A673 (cell line): Measurements from ENCODE around the gene BBS4.
"Not testable (repeated sequence)": the region's sequence is repeated elsewhere in the genome, so short reads cannot be mapped to it uniquely, and the experiment has no call there.

Experiments
- CTCF ChIP-seq: fragments of 300-800, 200-600 bp; sonication (generic); conservative IDR thresholded peaks from 2 replicates; pipeline ENCODE4 v1.5.1; 2017; ENCODE audit warnings: low read depth, mild to moderate bottlenecking, antibody characterized with exemption, low read length, moderate library complexity, mixed read lengths
- EZH2 ChIP-seq: fragments of 200-600 bp; sonication (generic); IDR thresholded peaks from 2 replicates; pipeline ENCODE4 v1.6.1; 2017; ENCODE audit warnings: borderline replicate concordance, low read depth, mild to moderate bottlenecking, mixed read lengths, antibody characterized with exemption, low read length; ENCODE audit not compliant: poor library complexity, severe bottlenecking

GRCh38 chr15:72665706-72666105 is 20.3 kb upstream of the BBS4 start:
- TF ChIP-seq CTCF, EZH2: not testable (repeated sequence)
